ENCODE results near the gene IGF2R. TPM values are rescaled to one million over a fixed set of nuclear protein-coding genes. Genes with fewer than 3 reads are reported as not detected.
"Not testable (repeated sequence)": the region's sequence is repeated elsewhere in the genome, so short reads cannot be mapped to it uniquely, and the experiment has no call there.

IGF2R gene
- total RNA-seq, 1 donor from 2014 or later, result 73.4 TPM

DNA sequence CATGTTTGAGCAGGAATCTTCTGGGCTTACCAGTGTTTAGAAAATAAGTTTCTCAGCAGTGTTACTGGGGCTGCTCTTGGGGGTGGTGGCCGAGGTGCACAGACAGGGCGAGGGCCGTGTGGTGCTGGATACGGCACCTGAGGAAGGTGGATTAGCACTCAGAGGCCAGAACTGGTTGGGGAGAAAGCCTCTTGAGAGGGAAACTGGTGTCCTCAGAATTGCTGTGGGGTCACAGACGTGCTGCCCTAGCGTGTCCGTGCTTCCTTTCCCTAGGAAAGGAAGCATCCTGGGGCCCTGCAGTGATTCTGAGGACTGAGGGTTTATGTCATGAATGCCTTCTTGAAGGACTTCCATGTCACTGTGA lies 120.6 kb downstream of the IGF2R start:
- H3K36me3 ChIP-seq, result peaks cover 0 to 87% of the 10 kb centered on the region in 2 donors
- H3K9me3 ChIP-seq, result no peaks in the 10 kb centered on the region
- intact Hi-C loops (cut with DNase I), result loop anchor here (5.0 kb wide), 1 partner anchor 368 kb away; no protein-coding TSS in a partner anchor
- DNase-seq (ENCODE audit: extremely low spot score in 2 of 2), result no peak
- TF ChIP-seq CTCF (IDR thresholded peaks at IDR 0.05) (no peak), POLR2A (IDR thresholded peaks at IDR 0.05) (no peak), POLR2AphosphoS5 (IDR thresholded peaks at IDR 0.05; ENCODE audit: insufficient read depth in 1 of 2, low read depth in 1 of 2) (no peak)
- peaks cover 5% of the 10 kb centered on the region for H3K4me1 ChIP-seq
- H3K4me3 ChIP-seq, result no peak overlapping the region
- no peaks in the 10 kb centered on the region for H3K27me3 ChIP-seq
- peak overlapping the region; percentile 62 for H3K27ac ChIP-seq

DNA sequence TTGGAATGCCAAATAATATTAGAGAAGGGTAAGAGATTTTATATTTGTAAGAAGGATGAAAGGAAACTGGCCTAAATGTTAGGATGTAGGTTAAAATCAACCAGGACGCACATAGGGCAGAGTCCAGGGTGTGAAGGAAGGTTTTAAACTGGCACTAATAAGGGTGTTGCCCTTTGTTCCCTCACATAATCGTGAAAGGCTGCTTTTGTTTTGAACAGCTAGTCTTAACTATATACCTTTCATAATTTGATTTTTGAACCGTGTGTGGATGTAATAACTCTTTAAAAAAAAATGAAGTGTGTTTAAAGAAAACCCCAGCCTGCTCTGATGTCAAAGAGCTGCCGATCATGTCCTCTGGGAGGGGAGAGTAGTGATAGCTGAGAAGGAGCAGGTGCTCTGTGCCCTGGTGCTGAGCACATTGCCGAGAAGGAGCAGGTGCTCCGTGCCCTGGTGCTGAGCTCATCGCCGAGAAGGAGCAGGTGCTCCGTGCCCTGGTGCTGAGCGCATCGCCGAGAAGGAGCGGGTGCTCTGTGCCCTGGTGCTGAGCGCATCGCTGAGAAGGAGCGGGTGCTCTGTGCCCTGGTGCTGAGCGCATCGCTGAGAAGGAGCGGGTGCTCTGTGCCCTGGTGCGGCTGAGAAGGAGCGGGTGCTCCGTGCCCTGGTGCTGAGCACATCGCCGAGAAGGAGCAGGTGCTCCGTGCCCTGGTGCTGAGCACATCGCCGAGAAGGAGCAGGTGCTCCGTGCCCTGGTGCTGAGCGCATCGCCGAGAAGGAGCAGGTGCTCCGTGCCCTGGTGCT lies 121.8 kb downstream of the IGF2R start:
- H3K4me3 ChIP-seq; H3K9me3 ChIP-seq; H3K27me3 ChIP-seq; intact Hi-C loops (cut with DNase I); DNase-seq (ENCODE audit: extremely low spot score in 2 of 2); H3K4me1 ChIP-seq; H3K27ac ChIP-seq: not testable (repeated sequence)
- H3K36me3 ChIP-seq, result peaks cover 0 to 83% of the 10 kb centered on the region in 2 donors

GRCh38 chr6:160092176-160092575 lies 123.3 kb downstream of the IGF2R start:
- DNase-seq (ENCODE audit: extremely low spot score in 2 of 2); H3K4me1 ChIP-seq; intact Hi-C loops (cut with DNase I); H3K9me3 ChIP-seq; H3K27ac ChIP-seq; H3K27me3 ChIP-seq; H3K4me3 ChIP-seq: not testable (repeated sequence)
- H3K36me3 ChIP-seq, result peaks cover 0 to 77% of the 10 kb centered on the region in 2 donors

DNA sequence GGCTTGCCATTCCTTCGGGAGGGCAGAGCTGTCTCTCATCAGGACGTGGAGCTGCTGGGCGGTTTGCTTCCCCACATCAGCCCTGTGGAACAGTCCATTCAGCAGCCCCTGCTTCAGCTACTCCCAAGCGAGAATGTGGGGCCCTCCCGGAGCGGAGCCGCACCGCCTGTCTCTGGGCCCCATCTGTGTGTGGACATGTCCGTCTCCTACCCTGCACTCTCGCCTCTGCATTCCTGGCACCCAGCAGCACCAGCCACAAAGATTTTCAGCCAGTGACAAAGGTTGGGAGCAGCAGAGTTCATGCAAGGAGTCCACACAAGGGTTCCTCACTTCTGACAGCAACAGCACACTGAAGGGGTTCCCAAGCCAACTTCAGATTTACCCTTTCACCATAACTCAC lies 123.7 kb downstream of the IGF2R start:
- Histone ChIP-seq H3K4me1 (peaks cover 5% of the 10 kb centered on the region), H3K9me3 (no peaks in the 10 kb centered on the region), H3K4me3 (no peak overlapping the region), H3K27ac (no peak overlapping the region), H3K27me3 (no peaks in the 10 kb centered on the region), H3K36me3 (peaks cover 0 to 77% of the 10 kb centered on the region in 2 donors)
- intact Hi-C loops (cut with DNase I), result no loop called here
- DNase-seq (ENCODE audit: extremely low spot score in 2 of 2), result no peak
- TF ChIP-seq POLR2A (IDR thresholded peaks at IDR 0.05), result no peak
- TF ChIP-seq CTCF (IDR thresholded peaks at IDR 0.05), result no peak
- TF ChIP-seq POLR2AphosphoS5 (IDR thresholded peaks at IDR 0.05; ENCODE audit: insufficient read depth in 1 of 2, low read depth in 1 of 2), result no peak

DNA sequence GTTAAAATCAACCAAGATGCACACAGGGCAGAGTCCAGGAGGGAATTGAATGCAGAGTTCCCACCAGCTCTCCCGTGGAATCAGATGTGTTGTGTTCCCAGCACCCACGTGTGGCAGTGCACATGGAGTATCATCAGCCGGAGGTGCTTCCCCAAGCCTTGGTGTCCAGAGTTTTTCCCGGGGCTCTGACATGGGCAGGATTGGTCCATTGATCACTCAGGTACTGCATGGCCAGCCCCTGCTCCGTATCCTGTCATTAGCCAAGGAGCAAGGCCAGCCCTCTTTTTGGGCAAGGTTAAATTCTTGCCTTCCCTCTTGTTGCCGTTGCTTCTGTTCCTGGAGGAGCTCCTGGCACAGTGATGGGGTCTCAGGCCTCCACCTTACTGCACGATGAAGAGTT lies 124.2 kb downstream of the IGF2R start:
- H3K4me1 ChIP-seq, result peaks cover 5% of the 10 kb centered on the region
- no peak overlapping the region for H3K4me3 ChIP-seq
- H3K27me3 ChIP-seq, result no peaks in the 10 kb centered on the region
- TF ChIP-seq CTCF (IDR thresholded peaks at IDR 0.05), result no peak
- TF ChIP-seq POLR2A (IDR thresholded peaks at IDR 0.05), result no peak
- TF ChIP-seq POLR2AphosphoS5 (IDR thresholded peaks at IDR 0.05; ENCODE audit: insufficient read depth in 1 of 2, low read depth in 1 of 2), result no peak
- DNase-seq (ENCODE audit: extremely low spot score in 2 of 2), result no peak
- intact Hi-C loops (cut with DNase I), result no loop called here
- no peak overlapping the region for H3K27ac ChIP-seq
- no peaks in the 10 kb centered on the region for H3K9me3 ChIP-seq
- H3K36me3 ChIP-seq, result peaks cover 0 to 82% of the 10 kb centered on the region in 2 donors

- H3K36me3 ChIP-seq, result peaks cover 0 to 81% of the 10 kb centered on the region in 2 donors
- peaks cover 5% of the 10 kb centered on the region for H3K4me1 ChIP-seq
- H3K27me3 ChIP-seq, result no peaks in the 10 kb centered on the region
- no peaks in the 10 kb centered on the region for H3K9me3 ChIP-seq
- no peak for DNase-seq (ENCODE audit: extremely low spot score in 2 of 2)
- no peak for TF ChIP-seq POLR2A (IDR thresholded peaks at IDR 0.05)
- TF ChIP-seq CTCF (IDR thresholded peaks at IDR 0.05), result no peak
- TF ChIP-seq POLR2AphosphoS5 (IDR thresholded peaks at IDR 0.05; ENCODE audit: insufficient read depth in 1 of 2, low read depth in 1 of 2), result no peak
- H3K4me3 ChIP-seq, result no peak overlapping the region
- no peak overlapping the region for H3K27ac ChIP-seq
- intact Hi-C loops (cut with DNase I), result no loop called here
Observed at GRCh38 chr6:160093946-160094345, 125.1 kb downstream of the IGF2R start.

Measured in vagina (tissue), 2 donors.